ENCODE measurements around the gene HES4. TPM values are rescaled to one million over a fixed set of nuclear protein-coding genes. Genes with fewer than 3 reads are reported as not detected.

The HES4 gene
- total and polyA plus RNA-seq, 2 of the 13 experiments (the other 11 are each of a cell fraction or from before 2014, with no cell fraction given) = 8.8 to 10.6 TPM

GRCh38 chr1:956636-957035, 43.3 kb downstream of the HES4 start (continued):
- TF ChIP-seq ZNF646 (CRISPR knock-in tag; IDR thresholded peaks at IDR 0.05) (no peak), TCF7L2 (IDR thresholded peaks at IDR 0.05; ENCODE audit: low read depth, low read length) (no peak), MXI1 (IDR thresholded peaks at IDR 0.05; ENCODE audit: borderline replicate concordance, low read depth, low read length) (no peak), E2F2 (CRISPR knock-in tag; IDR thresholded peaks at IDR 0.05; ENCODE audit: borderline replicate concordance) (no peak), ZMYM2 (CRISPR knock-in tag; IDR thresholded peaks at IDR 0.05) (no peak)

GRCh38 chr1:955474-955873, 44.4 kb downstream of the HES4 start:
- DNase-seq (ENCODE audit: low spot score) (no peak), FAIRE-seq (no peak), ATAC-seq (no peak)
- ChIA-PET POLR2A (no interaction called here), CTCF (ENCODE audit: low intra/inter-chr PET ratio, low total read pairs) (no interaction called here)
- Histone ChIP-seq H3K79me2 (ENCODE audit: insufficient read depth, low read length) (peaks cover 21% of the 10 kb centered on the region), H3K4me2 (ENCODE audit: low read depth, low read length) (no peak overlapping the region), H3K27ac (ENCODE audit: extremely low read length, insufficient read depth, low read length) (no peak overlapping the region), H3K9me3 (ENCODE audit: low read length) (no peaks in the 10 kb centered on the region), H2AFZ (ENCODE audit: low read length) (no peak overlapping the region), H3K4me1 (ENCODE audit: insufficient read depth, low read length) (peaks cover 11% of the 10 kb centered on the region), H4K20me1 (ENCODE audit: insufficient read depth, low read length) (peaks cover 17% of the 10 kb centered on the region), H3K27me3 (ENCODE audit: control insufficient read depth in 1 of 2, insufficient read depth in 2 of 2, low read length in 2 of 2) (peaks cover 0 to 4% of the 10 kb centered on the region in 2 experiments; a peak in 1 of 5 replicates), H3K9ac (ENCODE audit: insufficient read depth, low read depth, low read length) (no peak overlapping the region), H3K4me3 (replicated peaks in 1 of 3; ENCODE audit: insufficient read depth in 1 of 3, low read depth in 2 of 3, low read length in 3 of 3) (no peak overlapping the region), H3K36me3 (replicated peaks in 1 of 2; ENCODE audit: control insufficient read depth in 1 of 2, insufficient read depth in 2 of 2, low read length in 2 of 2) (peaks cover 38 to 66% of the 10 kb centered on the region in 2 experiments)
- in situ Hi-C loops (cut with HindIII; ENCODE audit: extremely low pct_ligation_motif_present, low pct_unique_long_range_greater_than_20kb) = no loop called here
- WGBS (ENCODE audit: low lambda C conversion rate) = 96% methylated on average over 5 of the region's 6 CpGs
- no TSS peak for BruUV-seq (replicated peaks)
- intact Hi-C loops (cut with micrococcal nuclease; ENCODE audit: unreplicated experiment) = no loop called here
- TF ChIP-seq CENPX (CRISPR knock-in tag; IDR thresholded peaks at IDR 0.05) = no peak
- no peak for TF ChIP-seq GPN1 (CRISPR knock-in tag; IDR thresholded peaks at IDR 0.05; ENCODE audit: borderline replicate concordance)
- no peak for TF ChIP-seq GPBP1L1 (CRISPR knock-in tag; IDR thresholded peaks at IDR 0.05)
- TF ChIP-seq NR2C2 (CRISPR knock-in tag; IDR thresholded peaks at IDR 0.05; ENCODE audit: borderline replicate concordance) = no peak
- no peak for TF ChIP-seq TCF7 (IDR thresholded peaks at IDR 0.05; ENCODE audit: low read depth)
- no peak for TF ChIP-seq THAP8 (CRISPR knock-in tag; IDR thresholded peaks at IDR 0.05; ENCODE audit: borderline replicate concordance)
- no peak for TF ChIP-seq CBFB (CRISPR knock-in tag; IDR thresholded peaks at IDR 0.05)

All from HepG2 (cell line).